ENCODE data around the gene GHRH.

GHRH gene

DNA sequence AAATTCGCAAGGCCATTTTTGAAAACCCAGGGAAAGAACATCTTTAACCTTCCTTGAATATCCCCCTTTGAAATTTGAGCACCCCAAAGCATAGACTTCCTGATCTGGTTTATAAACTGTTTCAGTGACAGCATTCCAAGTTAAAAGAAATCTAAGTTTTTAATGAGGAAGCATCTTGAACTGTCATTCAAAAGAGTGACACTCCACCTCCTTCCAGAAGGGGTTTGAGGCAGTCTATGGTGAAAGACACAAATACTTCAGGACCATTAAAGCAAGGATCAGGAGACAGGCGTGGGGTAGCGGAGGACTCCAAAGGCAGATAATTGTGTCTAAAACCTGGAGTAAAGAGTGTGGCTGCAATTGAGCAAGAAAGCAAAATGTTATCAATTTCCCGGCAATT is 691 bp downstream of the GHRH start:
- DNase-seq: no peak

DNA sequence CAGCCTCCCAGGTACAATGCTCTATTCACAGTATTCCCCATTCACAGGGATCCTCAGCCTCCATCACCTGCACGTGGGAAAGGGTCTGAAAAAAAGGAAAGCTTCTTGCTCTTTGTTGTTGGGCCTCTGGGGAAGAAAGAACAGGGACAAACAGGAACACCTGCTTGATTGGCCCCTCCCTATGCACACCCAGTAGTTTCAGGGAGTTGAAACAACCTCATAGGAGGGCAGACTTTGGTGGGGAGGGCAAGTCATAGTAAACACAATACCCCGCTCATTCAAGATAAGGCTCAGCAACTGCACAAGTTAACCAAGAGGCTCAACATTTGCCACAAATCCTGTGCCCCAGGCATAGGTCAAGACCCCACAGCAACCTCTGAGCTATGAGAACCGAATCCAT is 1.7 kb downstream of the GHRH start:
- DNase-seq: no peak

DNA sequence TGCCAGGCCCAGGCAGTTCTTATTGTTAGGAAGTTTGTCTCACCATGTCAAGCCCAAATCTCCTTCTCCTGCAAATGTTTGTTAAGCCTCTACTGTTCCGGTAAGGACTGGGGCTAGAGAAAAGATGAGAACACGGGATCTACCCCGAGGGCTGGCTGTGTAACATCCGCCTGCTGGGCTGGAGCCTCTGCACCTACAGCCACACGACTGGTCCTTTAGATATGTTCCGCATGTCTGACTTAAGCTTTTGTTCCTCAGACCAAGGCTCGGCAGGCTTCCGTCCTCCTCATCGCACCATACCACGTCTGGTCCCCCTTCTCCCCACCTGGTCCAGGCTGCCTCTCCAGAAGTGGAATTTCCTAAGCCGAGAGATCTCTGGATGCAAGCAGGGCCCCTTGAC is 2.6 kb downstream of the GHRH start:
- no peak for DNase-seq

DNA sequence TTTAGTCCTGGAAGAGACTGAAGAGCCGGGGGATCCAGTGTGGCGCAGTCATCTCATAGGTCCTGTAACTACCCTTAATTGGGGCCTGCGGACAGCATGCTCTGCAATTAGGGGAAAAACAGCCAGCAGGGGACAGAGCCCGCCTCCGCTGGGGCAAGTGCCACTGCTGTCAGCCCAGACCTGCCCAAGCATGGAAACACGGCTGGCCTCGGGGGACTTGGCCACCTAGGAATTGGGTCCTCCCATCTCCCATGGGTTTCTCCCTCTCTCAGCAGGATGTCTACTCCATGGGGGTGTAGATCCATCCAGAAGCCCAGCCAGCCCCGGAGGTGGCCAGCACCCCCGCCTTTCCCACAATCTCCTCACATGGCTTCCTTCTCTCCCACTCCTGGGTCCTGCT is 3.6 kb downstream of the GHRH start:
- no peak for DNase-seq

DNA sequence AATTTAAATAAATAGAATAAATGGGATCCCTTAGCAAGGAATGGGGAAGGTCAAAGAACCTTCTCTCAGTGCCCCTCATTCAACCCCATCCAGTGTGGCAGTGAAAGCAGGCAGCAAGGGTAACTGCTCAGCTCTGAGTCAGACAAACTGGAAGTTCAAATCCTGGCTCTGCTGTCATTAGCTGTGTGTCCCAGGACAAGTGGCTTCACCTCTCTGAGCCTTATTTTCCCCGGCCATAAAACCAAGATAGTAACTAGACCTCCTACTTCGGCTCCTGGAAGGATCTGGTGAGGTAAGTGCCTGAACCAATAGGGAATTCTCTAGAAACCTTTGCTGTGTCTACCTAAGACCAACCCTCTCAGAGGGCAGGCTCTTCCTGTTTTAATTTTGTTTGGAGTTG is 4.1 kb downstream of the GHRH start:
- no peak for DNase-seq

DNA sequence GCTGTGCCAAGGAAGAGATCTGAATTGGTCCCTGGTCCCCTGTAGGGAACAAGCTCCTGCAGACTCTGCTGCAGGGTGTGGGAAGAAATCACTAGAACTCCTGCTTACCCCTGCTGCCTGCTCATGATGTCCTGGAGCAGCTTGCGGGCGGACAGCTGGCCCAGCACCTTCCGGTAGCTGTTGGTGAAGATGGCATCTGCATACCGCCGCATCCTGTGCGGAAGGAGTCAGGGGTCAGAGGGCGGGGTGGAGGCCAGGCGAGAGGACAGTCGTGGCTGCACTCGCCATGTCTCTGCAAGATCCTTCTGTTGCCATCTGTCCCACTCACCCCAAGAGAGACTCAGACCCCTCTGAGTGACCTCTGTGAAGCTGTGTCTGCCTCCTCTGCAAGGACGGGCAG is 5.3 kb downstream of the GHRH start:
- DNase-seq: no peak

DNA sequence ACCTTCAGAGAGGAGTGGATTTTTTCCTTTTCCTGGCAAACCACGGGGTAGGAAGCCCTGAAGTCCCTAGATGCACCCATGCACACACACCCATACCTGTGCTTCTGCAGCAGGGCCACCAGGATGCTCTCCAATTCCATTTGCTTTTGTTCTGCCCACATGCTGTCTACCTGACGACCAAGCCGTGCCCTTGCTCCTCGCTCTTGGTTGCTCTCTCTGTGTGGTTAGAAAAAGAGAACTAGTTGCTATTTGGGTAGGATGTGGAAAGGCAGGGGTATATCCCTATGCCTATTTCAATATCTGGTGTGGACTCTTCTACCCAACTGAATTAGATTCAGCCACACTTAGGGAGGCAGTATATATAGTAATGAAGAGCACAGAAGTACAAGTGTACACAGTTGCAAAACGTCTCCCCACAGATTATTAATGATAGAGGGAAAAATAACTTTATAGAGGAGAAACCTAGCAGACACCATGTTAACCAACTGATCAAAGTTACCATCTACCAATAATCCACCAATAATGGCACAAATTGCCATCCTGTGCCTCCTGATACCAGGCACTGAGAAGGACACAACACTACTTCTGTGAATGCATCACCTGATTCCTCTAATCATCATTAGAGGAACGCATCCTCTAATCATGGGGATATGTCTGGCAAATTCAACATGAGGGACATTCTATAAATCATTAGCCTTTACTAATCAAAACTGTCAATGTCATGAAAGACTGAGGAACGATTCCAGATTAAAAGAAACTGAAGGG is 7.3 kb downstream of the GHRH start:
- DNase-seq: no peak

DNA sequence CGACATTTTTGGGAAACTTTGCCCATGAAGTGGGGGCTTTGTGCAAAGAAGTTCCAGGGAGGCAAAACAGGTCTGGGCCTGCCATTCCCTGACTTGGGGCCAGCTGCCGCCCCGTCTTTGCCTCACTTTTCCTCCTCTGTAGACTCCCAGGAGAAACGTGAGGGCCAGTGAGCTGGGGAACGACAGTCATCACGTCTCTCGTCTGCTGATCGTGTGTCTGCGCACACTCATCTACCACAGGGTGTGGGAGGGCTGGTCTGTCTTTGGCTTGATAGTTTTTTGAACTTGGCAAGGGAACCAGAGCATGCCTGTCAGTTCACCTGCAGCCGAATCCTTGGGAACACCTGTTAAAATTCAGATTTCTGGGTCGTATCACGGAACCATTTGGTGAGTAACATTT is 8.5 kb downstream of the GHRH start:
- no peak for DNase-seq

DNA sequence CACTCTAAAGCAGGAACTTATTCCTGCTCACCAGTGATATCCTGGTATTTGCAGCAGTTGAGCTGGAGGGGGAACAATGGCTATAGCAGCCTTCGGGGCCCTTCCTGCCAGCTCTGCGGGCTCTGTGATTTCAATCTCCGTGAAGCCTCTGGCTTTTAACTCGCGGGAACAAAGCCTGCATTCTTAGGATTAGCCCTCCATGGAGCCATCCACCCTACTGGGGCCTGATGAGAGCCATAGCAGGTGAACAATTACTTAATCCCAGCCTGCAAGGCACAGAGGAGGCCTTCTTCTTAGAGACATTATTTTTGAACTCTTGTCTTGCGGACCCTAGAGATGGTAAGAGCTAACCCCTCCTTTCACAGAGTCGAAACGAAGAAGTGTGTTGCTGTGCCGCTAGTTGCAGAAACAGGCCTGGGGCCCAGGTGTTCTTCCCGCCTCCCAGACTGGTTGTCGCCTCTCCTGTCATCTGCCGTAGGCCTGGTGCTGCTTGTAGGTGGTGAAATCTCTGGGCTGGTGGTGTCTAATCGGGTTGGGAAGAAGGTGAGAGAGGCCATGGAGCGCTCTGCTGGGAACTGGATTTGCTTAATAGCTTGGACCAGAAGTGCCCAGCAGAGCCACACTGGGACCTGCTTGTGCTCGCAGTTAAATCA is 9.7 kb downstream of the GHRH start:
- DNase-seq: no peak

DNA sequence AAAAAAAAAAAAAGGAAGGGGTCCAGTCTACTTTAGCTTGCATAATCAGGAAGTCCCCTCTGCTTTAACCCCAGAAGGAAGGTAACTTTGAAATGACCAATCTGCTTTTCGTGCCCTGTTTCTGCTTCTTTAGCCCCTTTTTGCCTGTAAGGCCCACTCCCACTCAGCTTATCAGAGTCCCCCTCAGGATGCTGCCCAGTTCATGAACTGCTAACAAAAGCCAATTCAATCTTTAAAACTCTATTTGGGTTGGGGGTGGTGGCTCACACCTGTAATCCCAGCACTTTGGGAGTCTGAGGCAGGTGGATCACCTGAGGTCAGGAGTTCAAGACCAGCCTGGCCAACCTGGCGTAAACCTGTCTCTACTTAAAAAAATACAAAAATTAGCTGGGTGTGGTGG is 12.3 kb downstream of the GHRH start:
- no peak for DNase-seq

DNA sequence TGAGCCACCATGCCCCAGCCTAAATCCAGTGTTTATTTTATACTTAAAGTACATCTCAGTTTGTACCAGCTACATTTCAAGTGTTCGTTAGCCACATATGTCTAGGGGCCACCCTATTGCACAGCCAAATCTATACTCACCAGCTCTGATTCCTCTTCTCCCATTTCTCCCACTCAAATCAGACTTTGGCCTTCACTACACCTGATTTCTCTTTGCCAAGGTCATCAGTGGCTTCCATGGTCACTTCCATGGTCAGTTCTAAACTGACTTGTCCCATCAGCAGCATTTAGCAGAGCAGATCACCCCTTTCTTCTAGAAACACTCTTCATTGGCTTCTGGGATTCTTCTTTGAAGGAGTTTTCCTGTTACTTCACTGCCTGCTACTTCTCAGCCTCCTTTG is 14.1 kb downstream of the GHRH start:
- no peak for DNase-seq

DNA sequence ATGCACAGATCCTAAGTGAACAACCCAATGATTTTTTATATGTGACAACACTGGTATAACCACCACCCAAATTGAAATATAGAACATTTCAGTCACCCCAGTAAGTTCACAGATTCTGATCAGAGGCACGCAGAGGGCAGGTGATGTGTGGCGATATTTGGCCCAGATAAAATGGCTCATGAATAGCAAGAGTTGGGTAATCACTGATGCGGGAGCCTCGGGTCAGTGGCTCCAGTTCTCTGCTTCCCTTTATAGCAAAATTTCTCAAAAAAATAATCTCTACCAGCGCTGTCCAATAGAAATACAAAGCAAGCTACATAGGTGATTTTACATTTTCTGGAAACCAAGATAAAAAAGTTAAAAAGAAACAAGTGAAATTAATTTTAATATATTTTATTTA is 14.9 kb downstream of the GHRH start:
- no peak for DNase-seq

DNA sequence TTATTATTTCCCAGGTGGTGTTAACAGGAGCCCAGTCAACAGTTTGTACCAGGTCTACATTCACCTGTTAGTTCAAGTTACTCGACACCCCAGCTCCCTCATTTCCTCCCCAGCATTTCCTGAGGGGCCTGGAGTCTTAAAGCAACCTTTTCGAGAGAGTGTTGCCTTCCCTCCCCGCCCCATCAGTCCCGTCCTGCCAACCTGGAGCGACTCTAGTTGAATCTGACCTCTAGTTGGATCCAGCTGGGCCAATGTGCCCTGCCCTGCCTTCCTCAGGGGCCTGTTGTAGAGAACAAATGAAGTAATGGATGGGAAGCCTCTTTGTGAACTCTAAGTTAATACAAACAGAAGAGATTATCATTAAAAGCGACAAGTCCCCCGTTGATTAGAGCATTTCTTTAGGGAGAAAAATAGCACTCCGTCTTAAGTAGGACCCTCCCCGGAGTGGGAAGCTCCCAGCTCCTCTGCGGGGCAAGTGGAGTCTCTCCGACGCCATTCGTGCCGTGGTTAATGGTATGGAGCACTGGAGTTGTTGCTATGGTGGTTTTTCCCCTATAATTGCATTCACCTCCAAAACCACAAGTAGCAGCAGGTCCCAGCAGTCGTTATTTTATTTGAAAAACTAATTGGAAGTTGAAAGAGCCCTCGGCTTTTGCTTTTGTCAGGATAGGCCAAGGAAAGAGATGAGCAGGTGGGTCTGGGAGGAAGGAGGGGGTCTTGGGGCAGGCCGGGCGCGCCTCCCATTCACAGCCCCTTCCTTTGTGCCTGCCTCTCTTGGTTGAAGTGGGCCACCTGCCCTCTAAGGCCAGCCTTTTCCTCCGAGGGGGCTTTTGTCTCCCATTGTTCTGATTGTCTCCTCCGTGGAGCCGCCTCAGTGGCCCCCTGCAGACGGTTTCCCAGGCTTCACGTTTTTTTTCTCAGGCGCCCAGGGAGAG is 16.1 kb downstream of the GHRH start:
- DNase-seq: no peak

DNA sequence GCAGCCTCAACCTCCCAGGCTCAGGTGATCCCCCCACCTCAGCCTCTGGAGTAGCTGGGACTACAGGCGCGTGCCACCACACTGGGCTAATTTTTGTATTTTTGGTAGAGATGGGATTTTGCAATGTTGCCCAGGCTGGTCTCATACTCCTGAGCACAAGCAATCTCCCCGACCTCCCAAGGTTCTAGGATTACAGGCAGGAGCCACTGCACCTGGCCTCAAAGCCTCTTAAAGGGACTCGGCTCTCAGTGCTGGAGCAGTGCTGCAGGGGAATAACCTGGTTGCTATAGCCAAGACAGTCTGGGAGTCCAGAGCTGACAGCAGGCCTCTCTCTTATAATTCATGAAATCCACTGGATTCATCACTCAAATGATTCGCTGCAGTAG is 17.0 kb downstream of the GHRH start:
- DNase-seq: no peak

DNA sequence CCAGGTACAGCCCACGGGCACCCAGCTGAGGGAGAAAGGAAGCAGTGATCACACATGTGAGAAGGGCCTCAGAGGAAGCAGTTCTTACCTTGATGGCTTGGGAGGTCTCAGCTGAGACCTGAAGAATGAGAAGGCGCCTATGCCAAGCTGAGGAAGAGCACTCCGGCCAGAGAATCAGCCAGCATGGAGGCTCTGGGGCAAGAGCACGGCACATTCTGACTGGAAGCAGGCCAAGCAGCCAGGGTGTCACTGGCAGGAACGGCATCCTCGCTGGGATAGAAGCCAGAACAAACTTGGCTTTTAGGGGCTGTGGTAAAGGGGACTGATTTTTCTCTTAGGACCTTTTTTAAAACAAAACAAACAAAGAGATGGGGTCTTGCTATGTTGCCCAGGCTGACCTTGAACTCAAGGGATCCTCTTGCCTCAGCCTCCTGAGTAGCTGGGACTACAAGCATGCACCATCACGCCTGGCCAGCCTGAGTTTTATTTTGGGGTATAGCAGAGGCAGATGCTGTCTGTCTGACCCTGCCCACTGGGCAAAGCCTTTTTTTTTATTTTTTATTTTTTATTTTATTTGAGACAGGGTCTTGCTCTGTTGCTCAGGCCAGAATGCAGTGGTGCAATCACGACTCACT is 17.6 kb downstream of the GHRH start:
- DNase-seq: no peak

DNA sequence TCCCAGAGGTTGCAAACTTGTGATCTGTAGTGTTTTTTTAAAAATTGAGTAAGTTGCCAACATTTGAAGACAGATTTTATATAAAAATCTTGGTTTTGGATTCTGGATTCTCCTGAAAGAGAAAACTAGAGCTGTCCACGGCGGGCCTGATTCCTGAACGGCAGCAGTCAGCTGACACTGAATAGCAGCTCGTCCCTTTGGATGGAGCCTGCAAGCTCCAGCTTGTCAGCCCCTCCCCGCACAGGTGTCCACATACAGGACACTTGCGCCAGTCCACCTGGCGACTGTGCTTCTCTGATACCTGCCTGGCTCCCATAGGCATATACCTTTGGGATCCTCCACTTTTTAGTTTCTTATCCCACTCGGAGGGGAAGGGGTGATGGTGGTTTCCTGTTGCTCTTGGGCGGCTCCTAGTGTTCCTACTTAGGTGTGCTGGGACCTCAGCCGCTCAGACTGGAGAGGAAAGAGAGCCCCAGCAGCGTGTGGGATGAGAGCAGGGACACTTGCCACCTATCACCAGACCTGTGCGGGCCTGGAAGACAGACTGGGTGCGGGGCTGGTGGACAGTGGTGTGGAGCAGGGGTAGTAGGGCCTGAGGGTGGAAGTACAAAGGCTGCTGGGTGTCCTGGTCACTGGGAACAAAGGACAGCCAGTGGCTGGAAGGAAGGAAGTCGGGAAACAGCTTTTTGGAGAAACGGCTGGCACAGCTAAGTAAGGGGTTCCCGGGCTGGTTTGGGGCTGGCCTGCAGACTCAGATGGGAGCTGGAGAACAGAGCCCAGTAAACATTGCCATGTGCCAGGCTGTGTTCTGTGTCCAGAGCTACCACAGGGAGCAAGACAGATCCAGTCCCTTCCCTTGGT is 18.3 kb downstream of the GHRH start:
- no peak for DNase-seq

DNA sequence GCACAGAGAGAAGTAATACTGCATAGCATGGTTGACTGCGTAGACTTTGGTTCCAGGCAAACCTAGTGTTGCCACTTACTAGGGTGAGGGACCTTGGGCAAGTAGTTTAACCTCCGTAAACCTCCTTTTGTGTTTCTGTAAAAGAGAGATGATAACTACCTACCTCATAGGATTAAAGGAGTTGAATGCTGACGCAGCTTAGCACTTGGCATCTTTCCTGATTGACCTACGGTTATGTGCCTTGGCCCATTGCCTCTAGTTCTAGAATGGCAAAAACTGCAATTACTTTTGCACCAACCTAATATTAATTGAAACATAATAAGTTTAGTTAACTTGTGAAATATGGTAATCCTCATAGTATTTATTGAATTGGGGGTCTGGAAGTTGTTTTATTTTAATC is 19.1 kb downstream of the GHRH start:
- DNase-seq: no peak

DNA sequence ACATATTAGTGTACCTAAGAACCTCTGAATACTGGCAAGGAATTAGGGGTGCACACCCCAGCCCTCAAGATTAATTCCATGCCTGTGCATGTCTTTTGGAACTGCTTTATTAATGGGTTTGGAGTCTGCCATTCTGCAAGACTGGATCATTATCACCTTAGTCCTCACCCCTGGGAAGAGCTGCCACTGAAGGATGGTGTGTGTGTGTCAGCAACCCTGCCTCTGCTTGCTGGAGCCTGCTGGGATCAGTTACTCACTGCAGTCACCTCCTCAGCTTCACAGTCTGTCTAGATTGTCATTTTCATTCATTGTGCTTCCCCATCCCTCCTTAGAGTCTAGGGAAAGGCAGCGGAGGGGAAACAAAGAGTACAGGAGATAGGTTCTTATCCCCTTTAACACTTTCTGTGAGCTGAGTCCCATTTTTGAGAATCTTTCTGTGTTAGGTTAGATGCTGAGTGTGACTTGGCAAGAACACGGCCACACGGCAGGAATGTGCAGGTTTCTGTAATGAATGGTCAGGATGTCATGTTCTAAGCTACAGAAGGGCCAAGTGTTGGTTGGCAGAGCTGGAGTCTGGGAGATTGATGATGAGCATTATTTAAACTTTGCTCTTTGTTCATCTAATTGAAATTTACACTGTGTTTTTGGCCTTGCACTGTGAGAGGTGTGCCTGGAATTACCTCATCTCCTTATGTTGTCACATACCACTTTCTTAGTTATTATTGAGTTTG is 21.1 kb downstream of the GHRH start:
- DNase-seq: no peak

DNA sequence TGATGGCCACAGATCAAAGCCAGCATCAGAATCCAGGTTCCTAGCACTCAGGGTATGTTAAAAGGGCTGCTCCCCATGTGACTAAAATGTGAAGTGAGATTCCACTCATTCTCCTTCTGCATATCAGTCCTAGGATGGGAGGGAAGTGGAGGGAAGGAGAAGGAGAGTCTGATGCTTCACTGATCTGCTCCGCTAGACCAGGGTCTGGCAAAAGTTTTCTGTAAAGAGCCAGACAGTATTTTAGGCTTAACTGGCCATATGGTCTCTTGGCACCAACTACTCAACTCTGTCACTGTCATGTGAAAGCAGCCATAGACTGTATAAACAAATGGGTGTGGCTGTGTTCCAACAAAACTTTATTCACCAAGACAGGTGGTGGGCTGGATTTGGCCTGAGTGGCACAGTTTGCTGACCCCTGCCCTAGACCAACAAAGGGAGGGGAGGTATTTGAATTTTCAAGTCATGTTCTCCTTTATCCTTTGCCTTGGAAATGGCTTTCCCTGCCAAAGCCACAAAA is 22.6 kb downstream of the GHRH start:
- no peak for DNase-seq

DNA sequence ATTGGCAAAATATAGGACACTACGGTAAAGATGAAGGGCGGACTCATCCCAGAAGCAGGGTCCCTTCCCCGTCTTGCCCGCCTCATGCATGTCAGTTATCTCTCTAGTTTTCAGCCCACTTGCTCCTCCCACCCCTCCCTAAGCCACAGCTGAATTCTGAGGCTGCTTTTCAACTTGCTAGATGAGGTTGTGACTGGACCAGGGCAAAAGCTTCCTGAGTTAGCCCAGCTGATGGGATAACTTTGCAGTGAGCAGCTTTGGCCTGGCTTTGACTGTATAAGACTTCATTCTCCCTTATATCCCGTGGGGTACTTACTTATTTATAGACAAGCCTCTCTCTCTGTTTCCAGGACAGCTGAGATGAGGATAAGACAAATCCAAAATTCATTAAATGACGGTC is 23.2 kb downstream of the GHRH start:
- no peak for DNase-seq

DNA sequence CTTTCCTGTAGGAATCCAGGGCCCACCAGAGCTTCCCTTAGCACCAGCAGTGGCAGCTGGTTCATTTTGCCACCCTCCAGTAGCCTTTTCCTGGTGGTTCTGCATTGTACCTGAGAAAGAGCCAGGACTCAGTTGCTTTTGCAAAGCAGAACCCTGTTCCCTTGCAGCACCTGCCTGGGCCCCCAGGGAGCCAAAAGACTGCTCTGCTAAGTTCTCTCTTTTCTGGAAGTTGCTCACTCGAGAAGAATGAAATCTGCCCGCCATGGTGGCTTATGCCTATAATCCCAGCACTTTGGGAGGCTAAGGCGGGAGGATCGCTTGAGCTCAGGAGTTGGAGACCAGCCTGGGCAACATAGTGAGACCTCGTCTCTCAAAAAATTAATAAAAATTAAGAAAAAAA is 24.0 kb downstream of the GHRH start:
- DNase-seq: no peak
